Mucosa of rectum (tissue), 2 donors: ENCODE measurements around the gene TAF4.
"Not testable (repeated sequence)": the region's sequence is repeated elsewhere in the genome, so short reads cannot be mapped to it uniquely, and the experiment has no call there.

Experiments used
- H3K27ac ChIP-seq, 2 donors: one replicate each; pipeline ENCODE4 v1.7.0; 2013; ENCODE audit warnings: inconsistent platforms in 2 of 2, low read depth in 2 of 2, low read length in 2 of 2
- H3K27me3 ChIP-seq, 2 donors: one replicate each; pipeline ENCODE4 v1.7.0; 2013; ENCODE audit warnings: low read length in 2 of 2; ENCODE audit not compliant: control insufficient read depth in 2 of 2, insufficient read depth in 2 of 2
- H3K36me3 ChIP-seq, 2 donors: one replicate each; pipeline ENCODE4 v1.7.0; 2013; ENCODE audit warnings: low read length in 2 of 2; ENCODE audit not compliant: control insufficient read depth in 2 of 2, insufficient read depth in 2 of 2
- H3K4me1 ChIP-seq, 2 donors: one replicate each; pipeline ENCODE4 v1.7.0; 2013; ENCODE audit warnings: low read length in 2 of 2, mild to moderate bottlenecking in 1 of 2; ENCODE audit not compliant: control insufficient read depth in 2 of 2, insufficient read depth in 2 of 2
- H3K4me3 ChIP-seq, 2 donors: one replicate each; pipeline ENCODE4 v1.7.0; 2013; ENCODE audit warnings: low read length in 2 of 2
- H3K9ac ChIP-seq, 2 donors: one replicate each; pipeline ENCODE4 v1.7.0; 2013; ENCODE audit warnings: low read length in 2 of 2, low read depth in 1 of 2, mild to moderate bottlenecking in 1 of 2
- H3K9me3 ChIP-seq, 2 donors: one replicate each; pipeline ENCODE4 v1.7.0; 2013; ENCODE audit warnings: low read length in 2 of 2; ENCODE audit not compliant: control insufficient read depth in 2 of 2
- donor health status: healthy.
- donor health status: Normal muscosa, but diverticular disease.

TAF4 gene

GRCh38 chr20:62097881-62098407, 32.3 kb upstream of the TAF4 start:
- H3K27ac ChIP-seq: no peak overlapping the region
- no peaks in the 10 kb centered on the region for H3K9me3 ChIP-seq
- no peak overlapping the region for H3K4me3 ChIP-seq
- no peaks in the 10 kb centered on the region for H3K4me1 ChIP-seq
- H3K27me3 ChIP-seq: no peaks in the 10 kb centered on the region
- no peaks in the 10 kb centered on the region for H3K36me3 ChIP-seq
- no peak overlapping the region for H3K9ac ChIP-seq

DNA sequence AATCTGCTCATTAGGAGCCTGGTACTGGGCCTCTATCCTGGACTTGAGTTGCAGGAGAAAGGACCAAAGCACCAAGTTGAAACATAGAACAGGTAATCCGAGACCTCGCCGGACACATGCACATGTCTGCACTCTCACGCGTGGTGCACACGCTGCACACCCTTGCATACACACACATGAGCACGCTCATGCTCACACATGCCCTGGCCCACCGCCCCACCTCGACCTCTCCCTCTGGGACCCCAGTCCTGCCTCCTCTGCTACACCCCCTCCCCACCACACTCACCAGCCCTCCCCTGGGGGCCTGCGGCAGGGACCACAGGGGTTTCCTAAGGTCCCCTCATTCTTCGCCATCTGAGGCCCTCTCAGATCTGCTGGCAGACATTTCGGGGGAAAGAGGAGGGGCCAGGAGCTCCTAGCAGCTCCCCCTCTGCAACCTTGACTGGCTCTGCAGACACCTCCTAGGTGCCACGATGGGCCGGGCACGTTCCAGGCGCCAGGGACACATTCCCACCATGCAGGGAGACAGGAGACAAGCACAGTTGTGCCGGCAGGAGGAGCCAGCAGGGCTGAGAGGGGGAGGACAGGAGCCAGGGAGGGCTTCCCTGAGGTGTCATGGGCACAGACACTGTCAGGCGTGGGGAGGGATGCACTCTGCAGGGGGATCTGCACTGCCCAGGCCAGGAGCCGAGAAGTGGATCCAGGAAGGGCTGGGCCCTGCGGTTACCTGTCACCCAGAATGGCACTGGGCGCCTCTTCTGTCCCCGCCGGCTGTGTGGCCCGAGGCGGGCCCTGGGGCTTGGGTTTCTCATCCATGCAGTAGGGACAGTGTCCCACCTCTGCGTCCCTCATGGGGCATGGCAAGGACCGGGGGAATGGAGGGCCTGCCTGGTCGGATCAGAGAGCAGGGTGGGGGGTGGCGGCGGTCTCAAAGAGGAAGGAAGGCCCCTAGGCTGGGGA, 31.0 kb upstream of the TAF4 start:
- Histone ChIP-seq H3K9ac (no peak overlapping the region), H3K4me1 (no peaks in the 10 kb centered on the region), H3K27me3 (no peaks in the 10 kb centered on the region), H3K9me3 (no peaks in the 10 kb centered on the region), H3K27ac (no peak overlapping the region), H3K4me3 (no peak overlapping the region), H3K36me3 (no peaks in the 10 kb centered on the region)

DNA sequence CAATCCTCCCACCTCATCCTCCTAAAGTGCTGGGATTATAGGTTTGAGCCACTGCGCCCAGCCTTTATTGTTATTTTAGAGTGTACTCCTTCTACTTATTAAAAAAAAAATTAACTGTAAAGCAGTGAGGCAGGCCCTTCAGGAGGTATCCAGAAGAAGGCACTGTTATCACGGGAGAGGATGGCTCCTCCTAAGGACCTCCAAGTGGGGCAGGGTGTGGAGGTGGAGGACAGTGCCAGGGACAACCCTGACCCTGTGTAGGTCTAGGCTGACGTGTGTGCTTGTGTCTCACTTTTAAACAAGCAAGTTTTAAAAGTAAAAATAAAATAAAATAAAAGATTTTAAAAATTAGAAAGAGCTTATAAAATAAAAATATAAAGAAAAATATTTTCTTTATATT, 23.7 kb upstream of the TAF4 start:
- no peak overlapping the region for H3K9ac ChIP-seq
- no peaks in the 10 kb centered on the region for H3K9me3 ChIP-seq
- H3K27ac ChIP-seq: no peak overlapping the region
- no peaks in the 10 kb centered on the region for H3K27me3 ChIP-seq
- no peaks in the 10 kb centered on the region for H3K36me3 ChIP-seq
- no peaks in the 10 kb centered on the region for H3K4me1 ChIP-seq
- no peak overlapping the region for H3K4me3 ChIP-seq

DNA sequence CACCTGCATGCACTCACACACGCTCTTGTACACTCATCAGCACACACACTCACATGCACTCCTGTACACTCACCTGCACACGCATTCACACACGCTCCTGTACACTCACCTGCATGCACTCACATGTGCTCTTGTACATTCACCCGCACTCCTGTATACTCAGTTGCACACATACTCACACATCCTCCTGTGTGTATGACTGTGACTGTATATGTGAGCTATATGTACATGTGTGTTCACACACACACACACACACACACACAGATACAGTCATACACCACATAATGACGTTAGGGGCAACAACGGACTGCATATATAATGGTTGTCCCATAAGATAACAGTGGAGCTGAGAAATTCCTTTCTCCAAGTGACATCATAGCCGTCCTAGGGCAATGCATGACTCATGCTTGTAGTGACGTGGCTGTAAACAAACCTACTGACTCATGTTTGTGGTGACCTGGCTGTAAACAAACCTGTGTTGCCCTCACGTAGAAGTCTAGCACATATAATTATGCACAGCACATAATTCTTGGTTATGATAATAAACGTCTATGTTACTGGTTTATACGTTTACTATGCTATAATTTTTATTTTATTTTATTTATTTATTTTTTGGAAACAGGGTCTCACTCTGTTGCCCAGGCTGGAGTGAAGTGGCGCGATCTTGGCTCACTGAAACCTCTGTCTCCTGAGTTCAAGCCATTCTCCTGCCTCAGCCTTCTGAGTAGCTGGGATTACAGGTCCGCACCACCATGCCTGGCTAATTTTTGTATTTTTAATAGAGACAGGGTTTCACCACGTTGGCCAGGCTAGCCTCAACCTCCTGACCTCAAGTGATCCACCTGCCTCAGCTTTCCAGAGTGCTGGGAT, 22.8 kb upstream of the TAF4 start:
- no peak overlapping the region for H3K9ac ChIP-seq
- no peaks in the 10 kb centered on the region for H3K4me1 ChIP-seq
- no peak overlapping the region for H3K4me3 ChIP-seq
- H3K9me3 ChIP-seq: no peaks in the 10 kb centered on the region
- no peaks in the 10 kb centered on the region for H3K27me3 ChIP-seq
- no peak overlapping the region for H3K27ac ChIP-seq
- no peaks in the 10 kb centered on the region for H3K36me3 ChIP-seq

GRCh38 chr20:62087632-62088031, 22.0 kb upstream of the TAF4 start:
- H3K4me3 ChIP-seq: no peak overlapping the region
- H3K27me3 ChIP-seq: no peaks in the 10 kb centered on the region
- no peaks in the 10 kb centered on the region for H3K36me3 ChIP-seq
- no peaks in the 10 kb centered on the region for H3K4me1 ChIP-seq
- no peak overlapping the region for H3K9ac ChIP-seq
- no peaks in the 10 kb centered on the region for H3K9me3 ChIP-seq
- H3K27ac ChIP-seq: no peak overlapping the region

- no peak overlapping the region for H3K27ac ChIP-seq
- H3K9ac ChIP-seq: no peak overlapping the region
- no peaks in the 10 kb centered on the region for H3K4me1 ChIP-seq
- H3K4me3 ChIP-seq: no peak overlapping the region
- H3K9me3 ChIP-seq: no peaks in the 10 kb centered on the region
- no peaks in the 10 kb centered on the region for H3K36me3 ChIP-seq
- H3K27me3 ChIP-seq: no peaks in the 10 kb centered on the region
Observed at GRCh38 chr20:62087227-62087626, 21.5 kb upstream of the TAF4 start.

DNA sequence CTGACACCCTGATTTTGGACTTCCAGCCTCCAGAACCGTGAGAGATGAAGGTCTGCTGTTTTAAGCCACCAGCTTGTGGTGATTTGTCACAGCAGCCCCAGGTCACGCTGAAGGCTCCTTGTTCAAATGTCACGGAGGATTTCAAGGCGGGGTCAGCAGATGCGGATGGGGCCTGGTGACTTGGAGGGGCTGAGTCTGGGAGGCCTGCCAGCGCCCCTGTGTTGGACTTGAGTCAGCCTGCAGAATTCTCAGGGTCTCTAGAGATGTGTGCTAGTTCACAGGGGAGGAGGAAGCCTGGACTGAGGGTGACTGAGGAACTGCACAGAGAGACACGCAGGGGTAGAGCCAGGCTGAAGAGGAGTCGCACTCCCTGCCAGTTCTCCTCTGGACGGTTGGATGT, 19.5 kb upstream of the TAF4 start:
- no peak overlapping the region for H3K27ac ChIP-seq
- no peak overlapping the region for H3K4me3 ChIP-seq
- no peaks in the 10 kb centered on the region for H3K4me1 ChIP-seq
- H3K27me3 ChIP-seq: no peaks in the 10 kb centered on the region
- no peak overlapping the region for H3K9ac ChIP-seq
- H3K9me3 ChIP-seq: no peaks in the 10 kb centered on the region
- no peaks in the 10 kb centered on the region for H3K36me3 ChIP-seq

DNA sequence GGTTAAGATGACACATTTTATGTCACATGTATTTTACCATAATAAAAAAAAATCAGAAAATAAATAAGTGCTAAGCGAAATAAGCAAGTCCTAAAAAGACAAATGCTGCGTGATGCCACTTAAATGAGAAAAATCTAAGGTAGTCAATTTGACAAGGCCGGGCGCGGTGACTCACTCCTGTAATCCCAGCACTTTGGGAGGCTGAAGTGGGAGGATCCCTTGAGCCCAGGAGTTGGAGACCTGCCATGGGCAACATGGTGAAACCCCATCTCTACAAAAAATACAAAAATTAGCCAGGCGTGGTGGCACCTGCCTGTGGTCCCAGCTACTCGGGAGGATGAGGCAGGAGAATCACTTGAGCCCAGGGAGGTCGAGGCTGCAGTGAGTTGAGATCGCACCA, 18.5 kb upstream of the TAF4 start:
- H3K27me3 ChIP-seq, H3K4me3 ChIP-seq, H3K27ac ChIP-seq, H3K4me1 ChIP-seq, H3K36me3 ChIP-seq, H3K9me3 ChIP-seq, H3K9ac ChIP-seq: not testable (repeated sequence)

DNA sequence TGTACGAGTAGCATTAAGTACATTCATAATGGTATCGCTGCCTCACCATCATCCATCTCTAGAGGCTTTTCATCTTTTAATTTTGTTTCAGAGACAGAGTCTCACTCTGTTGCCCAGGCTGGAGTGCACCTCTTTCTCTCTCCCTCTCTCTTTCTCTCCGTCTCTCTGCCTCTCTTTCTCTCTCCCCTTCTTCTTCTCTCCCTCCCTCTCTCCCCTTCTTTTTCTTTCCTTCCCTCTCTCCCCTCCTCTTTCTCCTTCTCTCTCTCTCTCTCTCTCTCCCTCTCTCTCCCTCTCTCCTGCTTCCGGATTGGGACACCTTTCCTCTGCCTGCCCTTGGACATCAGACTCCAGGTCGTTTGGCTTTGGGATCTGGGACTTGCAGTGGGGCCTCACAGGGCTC, 17.6 kb upstream of the TAF4 start:
- H3K36me3 ChIP-seq: no peaks in the 10 kb centered on the region
- H3K4me3 ChIP-seq: no peak overlapping the region
- H3K4me1 ChIP-seq: no peaks in the 10 kb centered on the region
- H3K9me3 ChIP-seq: no peaks in the 10 kb centered on the region
- H3K27me3 ChIP-seq: no peaks in the 10 kb centered on the region
- H3K9ac ChIP-seq: no peak overlapping the region
- no peak overlapping the region for H3K27ac ChIP-seq
